BE2C (cell line): ENCODE results near the gene CABP2.

Source experiments
- DNase-seq: peaks from one replicate; pipeline ENCODE4 v3.0.0-alpha.2; 2020
- H3K27me3 ChIP-seq: fragments of 250-450 bp; sonication (Bioruptor Pico); 2 replicates; pipeline ENCODE4 v1.5.1; 2020; ENCODE audit warnings: mild to moderate bottlenecking
- H3K36me3 ChIP-seq: fragments of 250-450 bp; sonication (Bioruptor Pico); 2 replicates; pipeline ENCODE4 v1.5.1; 2020; ENCODE audit warnings: mild to moderate bottlenecking
- H3K4me1 ChIP-seq: fragments of 250-450 bp; sonication (Bioruptor Pico); 2 replicates; pipeline ENCODE4 v1.5.1; 2020
- H3K4me3 ChIP-seq: 2 replicates; pipeline ENCODE4 v1.5.1; 2011; ENCODE audit warnings: low read depth, low read length
- H3K9me3 ChIP-seq: fragments of 250-450 bp; sonication (Bioruptor Pico); 2 replicates; pipeline ENCODE4 v1.5.1; 2020
- TF ChIP-seq, protein P1 (sequence below): IDR thresholded peaks from 2 replicates; pipeline ENCODE4 v1.5.1; 2012; ENCODE audit warnings: mild to moderate bottlenecking, low read depth, low read length

The CABP2 gene

GRCh38 chr11:67497656-67498291, 25.5 kb downstream of the CABP2 start:
- H3K4me3 ChIP-seq: no peak overlapping the region
- H3K36me3 ChIP-seq: no peaks in the 10 kb centered on the region; the same call in 1 of the 2 replicates

GRCh38 chr11:67496113-67496512, 27.1 kb downstream of the CABP2 start:
- Histone ChIP-seq H3K4me1 (no peaks in the 10 kb centered on the region), H3K4me3 (no peak overlapping the region), H3K9me3 (no peaks in the 10 kb centered on the region), H3K36me3 (peaks cover 3% of the 10 kb centered on the region; the same call in 1 of the 2 replicates), H3K27me3 (no peaks in the 10 kb centered on the region)
- no peak for DNase-seq
- TF ChIP-seq, protein P1, sequence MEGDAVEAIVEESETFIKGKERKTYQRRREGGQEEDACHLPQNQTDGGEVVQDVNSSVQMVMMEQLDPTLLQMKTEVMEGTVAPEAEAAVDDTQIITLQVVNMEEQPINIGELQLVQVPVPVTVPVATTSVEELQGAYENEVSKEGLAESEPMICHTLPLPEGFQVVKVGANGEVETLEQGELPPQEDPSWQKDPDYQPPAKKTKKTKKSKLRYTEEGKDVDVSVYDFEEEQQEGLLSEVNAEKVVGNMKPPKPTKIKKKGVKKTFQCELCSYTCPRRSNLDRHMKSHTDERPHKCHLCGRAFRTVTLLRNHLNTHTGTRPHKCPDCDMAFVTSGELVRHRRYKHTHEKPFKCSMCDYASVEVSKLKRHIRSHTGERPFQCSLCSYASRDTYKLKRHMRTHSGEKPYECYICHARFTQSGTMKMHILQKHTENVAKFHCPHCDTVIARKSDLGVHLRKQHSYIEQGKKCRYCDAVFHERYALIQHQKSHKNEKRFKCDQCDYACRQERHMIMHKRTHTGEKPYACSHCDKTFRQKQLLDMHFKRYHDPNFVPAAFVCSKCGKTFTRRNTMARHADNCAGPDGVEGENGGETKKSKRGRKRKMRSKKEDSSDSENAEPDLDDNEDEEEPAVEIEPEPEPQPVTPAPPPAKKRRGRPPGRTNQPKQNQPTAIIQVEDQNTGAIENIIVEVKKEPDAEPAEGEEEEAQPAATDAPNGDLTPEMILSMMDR: no peak

More at GRCh38 chr11:67497656-67498291, 25.5 kb downstream of the CABP2 start:
- DNase-seq: no peak
- no peaks in the 10 kb centered on the region for H3K27me3 ChIP-seq
- H3K4me1 ChIP-seq: no peaks in the 10 kb centered on the region
- TF ChIP-seq, protein P1: no peak
- H3K9me3 ChIP-seq: no peaks in the 10 kb centered on the region

DNA sequence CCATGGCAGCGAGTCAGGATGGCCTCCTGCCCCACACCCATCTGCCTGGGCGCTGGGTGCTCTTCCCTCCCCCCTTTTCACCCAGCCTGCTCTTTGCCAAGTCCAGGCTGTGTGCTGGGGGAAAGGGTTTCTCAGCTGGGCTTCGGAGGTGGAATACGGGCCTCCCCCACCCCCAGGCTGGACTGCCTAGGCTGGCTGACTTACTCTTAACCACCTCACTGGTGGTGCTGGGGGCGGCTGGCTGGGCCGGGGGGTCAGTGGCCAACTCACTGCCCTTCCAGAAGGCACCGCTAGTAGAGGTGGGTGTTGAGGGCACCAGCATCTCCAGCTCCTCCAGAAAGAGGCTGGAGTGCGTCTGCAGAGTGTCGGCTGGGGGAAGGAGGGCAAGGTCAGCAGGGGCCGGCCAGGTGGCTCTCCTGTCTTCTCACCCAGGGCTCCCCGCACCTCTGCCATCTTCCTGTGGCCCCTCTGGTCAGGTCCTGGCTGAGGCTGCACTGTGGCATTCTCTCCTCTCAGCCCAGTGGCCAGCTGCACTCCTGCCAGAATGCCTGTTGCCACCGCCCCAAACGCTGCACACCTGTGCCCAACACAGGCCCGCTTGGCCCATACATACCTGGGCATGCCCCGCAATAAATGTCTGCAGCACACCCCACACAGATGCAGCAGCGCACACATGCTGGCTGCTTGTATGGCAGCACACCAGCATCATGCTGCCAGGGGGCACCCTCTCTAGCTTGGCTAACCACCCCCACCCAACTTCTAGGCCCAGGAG, 27.8 kb downstream of the CABP2 start:
- Histone ChIP-seq H3K36me3 (peaks cover 5% of the 10 kb centered on the region), H3K9me3 (no peaks in the 10 kb centered on the region), H3K27me3 (no peaks in the 10 kb centered on the region), H3K4me3 (no peak overlapping the region), H3K4me1 (no peaks in the 10 kb centered on the region)
- TF ChIP-seq, protein P1: no peak
- no peak for DNase-seq

DNA sequence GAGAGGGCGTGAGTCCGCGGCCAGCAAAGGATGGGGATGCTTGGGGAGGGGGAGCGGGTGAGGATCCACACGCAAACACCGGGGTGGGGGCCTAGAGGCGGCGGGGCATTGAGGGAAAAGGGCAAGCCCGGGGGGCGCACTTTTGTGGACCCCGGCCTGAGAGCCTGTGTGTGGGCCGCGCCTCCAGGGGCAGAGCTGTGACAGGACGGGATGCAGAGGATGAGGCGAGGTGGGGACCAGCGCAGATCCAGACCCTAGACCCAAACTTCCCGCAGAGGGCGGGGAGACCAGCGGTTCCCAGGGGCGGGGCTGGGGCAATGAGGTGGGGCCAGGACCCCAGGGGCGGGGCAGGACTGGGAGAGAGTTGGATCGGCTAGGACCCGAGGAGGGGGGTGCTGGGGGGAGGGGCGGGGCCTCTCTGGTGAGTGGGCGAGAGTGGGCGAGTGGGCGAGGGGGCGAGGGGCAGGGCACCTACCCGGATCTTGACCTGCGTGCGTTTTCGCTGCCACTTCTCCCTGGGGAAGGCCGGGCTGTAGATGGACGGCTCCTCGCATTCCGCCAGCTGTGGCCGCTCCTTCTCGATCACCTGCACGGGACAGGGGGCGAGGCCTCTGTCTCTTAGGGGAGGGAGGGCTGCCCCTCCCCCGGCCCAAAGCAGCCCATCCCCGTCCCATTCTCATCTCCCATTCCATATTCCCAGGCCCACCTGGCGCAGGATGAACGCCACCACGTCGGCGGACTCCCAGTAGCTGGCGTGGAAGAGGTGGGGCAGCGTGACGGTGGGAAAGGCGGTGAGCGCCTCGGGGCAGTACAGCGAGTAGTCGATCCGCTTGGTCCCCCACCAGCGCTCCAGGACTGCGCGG, 28.6 kb downstream of the CABP2 start:
- peaks cover 7% of the 10 kb centered on the region for H3K36me3 ChIP-seq
- H3K27me3 ChIP-seq: no peaks in the 10 kb centered on the region
- TF ChIP-seq, protein P1: no peak
- DNase-seq: no peak
- H3K4me3 ChIP-seq: no peak overlapping the region
- no peaks in the 10 kb centered on the region for H3K4me1 ChIP-seq
- no peaks in the 10 kb centered on the region for H3K9me3 ChIP-seq

DNA sequence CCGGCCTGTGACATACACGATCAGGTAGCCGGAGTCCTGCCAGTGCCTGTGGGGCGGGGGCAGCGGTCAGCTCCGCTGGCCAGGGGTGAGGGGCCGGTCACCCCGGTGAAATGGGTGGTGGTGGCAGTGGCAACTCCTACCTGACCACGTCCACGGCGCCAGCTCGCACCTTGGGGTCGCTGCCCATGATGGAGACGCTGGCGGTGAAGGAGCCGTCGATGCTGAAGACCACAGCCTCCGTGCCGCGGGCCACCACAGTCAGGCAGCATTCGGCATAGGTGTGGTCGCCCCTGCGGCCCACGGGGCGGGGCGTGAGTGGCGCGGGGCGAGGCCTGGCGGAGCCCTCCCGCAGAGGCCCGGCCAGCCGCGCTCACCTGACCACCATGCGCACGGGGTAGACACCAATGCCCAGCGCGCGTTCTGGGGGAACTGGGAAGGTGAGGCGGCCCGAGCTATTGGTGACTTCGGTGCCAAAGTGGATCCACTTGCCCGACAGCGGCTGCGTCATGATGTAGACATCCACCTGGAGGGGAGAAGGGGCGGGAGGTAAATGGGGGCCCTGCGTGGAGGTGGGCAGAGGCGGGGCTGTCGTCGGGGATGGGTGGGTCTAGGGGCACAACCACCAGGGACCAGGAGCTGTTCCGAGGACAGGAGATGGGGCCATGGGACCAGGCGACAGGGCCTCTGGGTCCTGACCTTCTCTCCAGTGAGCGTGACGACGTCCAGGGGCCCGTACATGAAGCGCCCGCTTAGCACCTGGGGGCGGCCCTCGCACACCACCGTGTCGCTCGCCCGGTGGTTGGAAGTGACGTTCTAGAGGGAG, 29.5 kb downstream of the CABP2 start:
- no peaks in the 10 kb centered on the region for H3K9me3 ChIP-seq
- H3K36me3 ChIP-seq: peaks cover 7% of the 10 kb centered on the region
- no peaks in the 10 kb centered on the region for H3K27me3 ChIP-seq
- H3K4me1 ChIP-seq: no peaks in the 10 kb centered on the region
- H3K4me3 ChIP-seq: no peak overlapping the region
- TF ChIP-seq, protein P1: no peak
- no peak for DNase-seq
